Body of pancreas (tissue), 4 donors: Measurements from ENCODE around the gene RAB8A. TPM values are rescaled to one million over a fixed set of nuclear protein-coding genes. Genes with fewer than 3 reads are reported as not detected.

Experiments
- ATAC-seq: fragments of 150-250 bp; one replicate; pipeline ENCODE4 v1.9.1; 2016
- DNase-seq, 4 donors: peaks; one replicate each; pipeline ENCODE4 v3.0.0-alpha.2; 2019
- H3K27ac ChIP-seq, 4 donors: fragments of 200-600 bp; sonication (generic); 1 replicate in 3 of 4; 2 replicates in 1 of 4; pipeline versions ENCODE4 v1.5.1 to v1.6.1; 2016 to 2019; ENCODE audit warnings: mild to moderate bottlenecking in 1 of 4, mixed read lengths in 1 of 4, moderate library complexity in 1 of 4
- H3K27me3 ChIP-seq, 2 donors: fragments of 200-600 bp; sonication (generic); one replicate each; pipeline ENCODE4 v1.6.0; 2016; ENCODE audit warnings: mild to moderate bottlenecking in 1 of 2
- H3K36me3 ChIP-seq, 2 donors: fragments of 200-600 bp; sonication (generic); replicated peaks in 1 of 2; 2 replicates each; pipeline ENCODE4 v1.5.1; 2016; ENCODE audit warnings: low read depth in 2 of 2; ENCODE audit not compliant: insufficient read depth in 1 of 2
- H3K4me1 ChIP-seq: fragments of 200-600 bp; sonication (generic); one replicate; pipeline ENCODE4 v1.6.0; 2016
- H3K4me3 ChIP-seq, 2 donors: fragments of 200-600 bp; sonication (generic); 1 replicate in 1 of 2; 2 replicates in 1 of 2; pipeline ENCODE4 v1.5.1; 2016 to 2019
- H3K9me3 ChIP-seq, 3 donors: fragments of 200-600 bp; sonication (generic); 1 replicate in 2 of 3; 2 replicates in 1 of 3; pipeline ENCODE4 v1.5.1; 2016
- CTCF ChIP-seq, 7 experiments: fragments of 450-650 bp in 4 of 7; fragments of 200-600 bp in 3 of 7; sonication (generic) in 3 of 7; IDR thresholded peaks; one replicate each; pipeline ENCODE4 v1.5.1; 2016 to 2019; ENCODE audit warnings: antibody characterized with exemption in 7 of 7
- POLR2A ChIP-seq, 3 donors: fragments of 450-650 bp; IDR thresholded peaks; one replicate each; pipeline ENCODE4 v1.6.1; 2016; ENCODE audit warnings: antibody characterized with exemption in 3 of 3, mild to moderate bottlenecking in 2 of 3
- WGBS, 2 donors: methylation state at CpG; one replicate each; pipeline ENCODE4 v1.1.5; 2017; 5-methylcytosine and 5-hydroxymethylcytosine counted together
- intact Hi-C: fragments of 100-400 bp; cut with DNase I; formaldehyde crosslinking; loops from one replicate; pipeline ENCODE4 v1.15.1; 2023
- total RNA-seq, 2 donors: library from RNA; depleted of rRNA; stranded (reverse); fragments of >200 nt; gene quantifications; one replicate each; pipeline ENCODE4 v1.1.0, GENCODE V29; 2016

RAB8A gene
- total RNA-seq, 2 donors from 2014 or later, result 15.5 to 32.2 TPM

GRCh38 chr19:16074488-16075365 lies 37.0 kb upstream of the RAB8A start:
- Histone ChIP-seq H3K36me3 (no peaks in the 10 kb centered on the region), H3K27me3 (no peaks in the 10 kb centered on the region), H3K27ac (peak overlapping the region in 1 of 4 donors; percentile 98), H3K4me1 (peaks cover 35% of the 10 kb centered on the region), H3K4me3 (no peak overlapping the region), H3K9me3 (no peaks in the 10 kb centered on the region)
- DNase-seq, result no peak
- ATAC-seq, result no peak
- no peak for TF ChIP-seq POLR2A (IDR thresholded peaks at IDR 0.05)
- no peak for TF ChIP-seq CTCF (IDR thresholded peaks at IDR 0.05)
- 92 to 95% methylated on average over 10 of the region's 10 CpGs for WGBS, 2 donors
- intact Hi-C loops, result no loop called here

GRCh38 chr19:16075430-16076153 lies 36.1 kb upstream of the RAB8A start:
- H3K36me3 ChIP-seq, result no peaks in the 10 kb centered on the region
- TF ChIP-seq CTCF (IDR thresholded peaks at IDR 0.05), result no peak
- no peak for TF ChIP-seq POLR2A (IDR thresholded peaks at IDR 0.05)
- H3K27me3 ChIP-seq, result no peaks in the 10 kb centered on the region
- intact Hi-C loops, result no loop called here
- WGBS, 2 donors, result 29 to 32% methylated on average over 19 to 21 of the region's 21 CpGs
- DNase-seq (no peak), ATAC-seq (no peak)
- peaks cover 31% of the 10 kb centered on the region for H3K4me1 ChIP-seq
- peak overlapping the region; percentile 87 to 98 (median 95) for H3K27ac ChIP-seq
- no peaks in the 10 kb centered on the region for H3K9me3 ChIP-seq
- H3K4me3 ChIP-seq, result peak overlapping the region in 1 of 2 donors; percentile 86

GRCh38 chr19:16076154-16076957 lies 35.3 kb upstream of the RAB8A start, which contains the start of gene TPM4:
Gene TPM4 (plus strand): TSS chr19:16076495. CDS start chr19:16076566, 71 bp downstream.
- peaks cover 35% of the 10 kb centered on the region for H3K4me1 ChIP-seq
- TF ChIP-seq POLR2A (IDR thresholded peaks at IDR 0.05) (peak; percentile 56 to 75 (median 72)), CTCF (IDR thresholded peaks at IDR 0.05) (no peak)
- peak within 1 kb of the TSS; percentile 82 to 86 for H3K4me3 ChIP-seq
- 0% methylated on average over 10 to 52 of the region's 101 CpGs for WGBS, 2 donors
- no peaks in the 10 kb centered on the region for H3K27me3 ChIP-seq
- peak; percentile 79 to 88 (median 84) for DNase-seq
- peak; percentile 79 for ATAC-seq
- peak within 1 kb of the TSS; percentile 87 to 98 (median 95) for H3K27ac ChIP-seq
- H3K36me3 ChIP-seq, result no peaks in the 10 kb centered on the region
- intact Hi-C loops, result no loop called here
- H3K9me3 ChIP-seq, result no peaks in the 10 kb centered on the region

- intact Hi-C loops, result no loop called here
- Histone ChIP-seq H3K27me3 (no peaks in the 10 kb centered on the region), H3K4me1 (peaks cover 35% of the 10 kb centered on the region), H3K4me3 (peak overlapping the region; percentile 82 to 86), H3K27ac (peak overlapping the region; percentile 87 to 98 (median 95)), H3K36me3 (no peaks in the 10 kb centered on the region), H3K9me3 (no peaks in the 10 kb centered on the region)
- ATAC-seq (peak; percentile 21), DNase-seq (peak; percentile 50 to 55 (median 52))
- 1 to 2% methylated on average over 23 to 45 of the region's 56 CpGs for WGBS, 2 donors
- TF ChIP-seq POLR2A (IDR thresholded peaks at IDR 0.05), result peak in 1 of 3 donors; percentile 34
- TF ChIP-seq CTCF (IDR thresholded peaks at IDR 0.05), result no peak
Measured at GRCh38 chr19:16076958-16077611, 34.6 kb upstream of the RAB8A start.
